Liver (tissue), 9 donors: ENCODE data around the gene BCL7B. TPM values are rescaled to one million over a fixed set of nuclear protein-coding genes. Genes with fewer than 3 reads are reported as not detected.

Experiments used
- DNase-seq: peaks from one replicate; pipeline ENCODE4 v3.0.0-alpha.2; 2017; ENCODE audit warnings: low spot score
- H3K27ac ChIP-seq, 2 donors: one replicate each; pipeline ENCODE4 v1.7.0; 2013; ENCODE audit warnings: inconsistent platforms in 2 of 2, low read length in 2 of 2, control low read depth in 1 of 2, low read depth in 1 of 2, mild to moderate bottlenecking in 1 of 2
- H3K27me3 ChIP-seq, 4 donors: one replicate each; pipeline versions ENCODE4 v1.6.1 to v1.7.0; 2013; ENCODE audit warnings: low read length in 3 of 4, inconsistent platforms in 1 of 4, mild to moderate bottlenecking in 1 of 4, moderate library complexity in 1 of 4; ENCODE audit not compliant: control insufficient read depth in 4 of 4, insufficient read depth in 4 of 4
- H3K36me3 ChIP-seq, 4 donors: one replicate each; pipeline versions ENCODE4 v1.6.1 to v1.7.0; 2013; ENCODE audit warnings: low read length in 3 of 4, mild to moderate bottlenecking in 3 of 4, low read depth in 1 of 4, moderate library complexity in 1 of 4; ENCODE audit not compliant: control insufficient read depth in 4 of 4, insufficient read depth in 3 of 4
- H3K4me1 ChIP-seq, 4 donors: one replicate each; pipeline versions ENCODE4 v1.6.1 to v1.7.0; 2013; ENCODE audit warnings: low read length in 3 of 4, mild to moderate bottlenecking in 3 of 4, moderate library complexity in 1 of 4; ENCODE audit not compliant: control insufficient read depth in 4 of 4, insufficient read depth in 4 of 4
- H3K4me3 ChIP-seq, 3 donors: one replicate each; pipeline versions ENCODE4 v1.6.1 to v1.7.0; 2013; ENCODE audit warnings: low read length in 3 of 3, control low read depth in 1 of 3, low read depth in 1 of 3, mild to moderate bottlenecking in 1 of 3
- H3K9ac ChIP-seq, 2 donors: one replicate each; pipeline ENCODE4 v1.7.0; 2013; ENCODE audit warnings: low read length in 2 of 2, mild to moderate bottlenecking in 2 of 2, moderate library complexity in 2 of 2, control low read depth in 1 of 2, low read depth in 1 of 2
- H3K9me3 ChIP-seq, 4 donors: one replicate each; pipeline versions ENCODE4 v1.6.1 to v1.7.0; 2013; ENCODE audit warnings: low read length in 3 of 4; ENCODE audit not compliant: control insufficient read depth in 4 of 4
- ATF3 ChIP-seq: IDR thresholded peaks from 2 replicates; pipeline ENCODE4 v1.6.1; 2016; ENCODE audit warnings: antibody characterized with exemption
- EGR1 ChIP-seq, 2 donors: IDR thresholded peaks; 2 replicates each; pipeline ENCODE4 v1.6.1; 2016 to 2018; ENCODE audit warnings: antibody characterized with exemption in 2 of 2, low read depth in 2 of 2
- FOXA2 ChIP-seq: IDR thresholded peaks from 2 replicates; pipeline ENCODE4 v1.6.1; 2016; ENCODE audit warnings: antibody characterized with exemption
- GABPA ChIP-seq, 2 donors: IDR thresholded peaks in 1 of 2; conservative IDR thresholded peaks in 1 of 2; 2 replicates each; pipeline ENCODE4 v1.6.1; 2016; ENCODE audit warnings: antibody characterized with exemption in 2 of 2, mild to moderate bottlenecking in 1 of 2, moderate library complexity in 1 of 2
- HNF4G ChIP-seq: IDR thresholded peaks from 2 replicates; pipeline ENCODE4 v1.6.1; 2016; ENCODE audit warnings: antibody characterized with exemption
- JUND ChIP-seq, 2 donors: IDR thresholded peaks; 2 replicates each; pipeline ENCODE4 v1.6.1; 2016; ENCODE audit warnings: antibody characterized with exemption in 2 of 2
- NR2F2 ChIP-seq: IDR thresholded peaks from 2 replicates; pipeline ENCODE4 v1.6.1; 2016; ENCODE audit warnings: antibody characterized with exemption
- RXRA ChIP-seq, 2 donors: IDR thresholded peaks; 2 replicates each; pipeline ENCODE4 v1.6.1; 2017 to 2018; ENCODE audit warnings: antibody characterized with exemption in 2 of 2, mild to moderate bottlenecking in 1 of 2
- SP1 ChIP-seq: IDR thresholded peaks from 2 replicates; pipeline ENCODE4 v1.6.1; 2018; ENCODE audit warnings: antibody characterized with exemption, mild to moderate bottlenecking
- TAF1 ChIP-seq: conservative IDR thresholded peaks from 2 replicates; pipeline ENCODE4 v1.6.1; 2016; ENCODE audit warnings: antibody characterized with exemption, mild to moderate bottlenecking
- YY1 ChIP-seq: IDR thresholded peaks from 2 replicates; pipeline ENCODE4 v1.6.1; 2016; ENCODE audit warnings: antibody characterized with exemption, mild to moderate bottlenecking
- WGBS: extraction: QIAGEN DNeasy Blood & Tissue Kit; methylation state at CpG from one replicate; pipeline ENCODE4 v1.1.7; 2013; 5-methylcytosine and 5-hydroxymethylcytosine counted together
- polyA plus RNA-seq, 2 donors: library from polyadenylated mRNA; stranded (reverse) in 1 of 2; unstranded in 1 of 2; fragments of 200-250 nt in 1 of 2; fragments of >200 nt in 1 of 2; fragmentation: Nextera tagmentation in 1 of 2; extraction: Ambion mirVana in 1 of 2; gene quantifications; one replicate each; pipeline versions ENCODE4 v1.2.1 to v1.2.3, GENCODE V29; 2013 to 2015
- total RNA-seq, 2 donors: library from RNA; depleted of rRNA; stranded (reverse); fragments of >200 nt; gene quantifications; one replicate each; pipeline ENCODE4 v1.2.3, GENCODE V29; 2014
- donor health status: healthy.
- donor health status: healthy.
- donor health status: healthy.
- donor health status: healthy.
- donor health status: healthy.

The BCL7B gene
- total and polyA plus RNA-seq, 4 donors: 13.2 to 27.5 (median 21.2) TPM

- WGBS: 97% methylated on average over 2 of the region's 2 CpGs
- Histone ChIP-seq H3K9me3 (no peaks in the 10 kb centered on the region), H3K27ac (no peak overlapping the region), H3K4me3 (no peak overlapping the region), H3K36me3 (peaks cover 27 to 55% (median 50%) of the 10 kb centered on the region in 4 donors), H3K27me3 (no peaks in the 10 kb centered on the region), H3K9ac (no peak overlapping the region), H3K4me1 (no peaks in the 10 kb centered on the region)
- DNase-seq: no peak
- TF ChIP-seq NR2F2 (no peak), JUND (IDR thresholded peaks at IDR 0.05) (no peak), FOXA2 (no peak), GABPA (IDR thresholded peaks at IDR 0.05 in 1 of 2, conservative IDR thresholded peaks at IDR 0.05 in 1 of 2) (no peak)
Measured at GRCh38 chr7:73507556-73507955, 49.9 kb downstream of the BCL7B start.

GRCh38 chr7:73504920-73505319 is 52.6 kb downstream of the BCL7B start:
- no peak overlapping the region for H3K9ac ChIP-seq
- no peak overlapping the region for H3K4me3 ChIP-seq
- no peak overlapping the region for H3K27ac ChIP-seq
- WGBS: 98% methylated on average over 1 of the region's 1 CpG
- H3K4me1 ChIP-seq: no peaks in the 10 kb centered on the region
- no peak for TF ChIP-seq RXRA (IDR thresholded peaks at IDR 0.05)
- TF ChIP-seq TAF1: no peak
- no peak for TF ChIP-seq FOXA2
- TF ChIP-seq GABPA (IDR thresholded peaks at IDR 0.05 in 1 of 2, conservative IDR thresholded peaks at IDR 0.05 in 1 of 2): no peak
- TF ChIP-seq YY1: no peak
- TF ChIP-seq SP1: no peak
- TF ChIP-seq HNF4G: no peak
- no peak for TF ChIP-seq NR2F2
- no peak for TF ChIP-seq ATF3
- TF ChIP-seq EGR1 (IDR thresholded peaks at IDR 0.05; ENCODE audit: low read depth in 2 of 2): no peak
- TF ChIP-seq JUND (IDR thresholded peaks at IDR 0.05): no peak
- no peak for DNase-seq
- H3K27me3 ChIP-seq: no peaks in the 10 kb centered on the region
- no peaks in the 10 kb centered on the region for H3K9me3 ChIP-seq
- H3K36me3 ChIP-seq: peaks cover 34 to 64% (median 59%) of the 10 kb centered on the region in 4 donors

- H3K27me3 ChIP-seq: no peaks in the 10 kb centered on the region
- H3K9ac ChIP-seq: no peak overlapping the region
- H3K4me3 ChIP-seq: no peak overlapping the region
- no peak for DNase-seq
- WGBS: 100% methylated on average over 2 of the region's 2 CpGs
- TF ChIP-seq GABPA (IDR thresholded peaks at IDR 0.05 in 1 of 2, conservative IDR thresholded peaks at IDR 0.05 in 1 of 2) (no peak), FOXA2 (no peak), JUND (IDR thresholded peaks at IDR 0.05) (no peak)
- H3K9me3 ChIP-seq: no peaks in the 10 kb centered on the region
- peaks cover 33 to 68% (median 60%) of the 10 kb centered on the region in 4 donors for H3K36me3 ChIP-seq
- H3K27ac ChIP-seq: no peak overlapping the region
- H3K4me1 ChIP-seq: no peaks in the 10 kb centered on the region
Measured at GRCh38 chr7:73504017-73504416, 53.5 kb downstream of the BCL7B start.

GRCh38 chr7:73503229-73503628 is 54.3 kb downstream of the BCL7B start:
- no peaks in the 10 kb centered on the region for H3K27me3 ChIP-seq
- TF ChIP-seq HNF4G: no peak
- no peak overlapping the region for H3K27ac ChIP-seq
- H3K9me3 ChIP-seq: no peaks in the 10 kb centered on the region
- no peak overlapping the region for H3K4me3 ChIP-seq
- H3K9ac ChIP-seq: no peak overlapping the region
- no peaks in the 10 kb centered on the region for H3K4me1 ChIP-seq
- WGBS: 97% methylated on average over 5 of the region's 5 CpGs
- no peak for DNase-seq
- peaks cover 31 to 71% (median 63%) of the 10 kb centered on the region in 4 donors for H3K36me3 ChIP-seq
